IgD-negative memory B cell (primary cell): ENCODE measurements around the gene ZNF219. TPM values are rescaled to one million over a fixed set of nuclear protein-coding genes. Genes with fewer than 3 reads are reported as not detected.

Experiments
- H3K27ac Mint-ChIP-seq, 3 donors: one replicate each; pipeline ENCODE4 v1.8.0; 2020 to 2022; ENCODE audit warnings: mild to moderate bottlenecking in 3 of 3, mixed read lengths in 3 of 3, moderate library complexity in 1 of 3
- H3K27me3 Mint-ChIP-seq: one replicate; pipeline ENCODE4 v1.8.0; 2021; ENCODE audit warnings: mixed read lengths
- H3K36me3 Mint-ChIP-seq: one replicate; pipeline ENCODE4 v1.8.0; 2020; ENCODE audit warnings: mild to moderate bottlenecking, mixed read lengths
- H3K4me1 Mint-ChIP-seq, 3 donors: one replicate each; pipeline ENCODE4 v1.8.0; 2020 to 2022; ENCODE audit warnings: mixed read lengths in 3 of 3, mild to moderate bottlenecking in 1 of 3
- H3K4me3 Mint-ChIP-seq, 4 donors: one replicate each; pipeline ENCODE4 v1.8.0; 2020 to 2022; ENCODE audit warnings: mild to moderate bottlenecking in 4 of 4, mixed read lengths in 4 of 4, moderate library complexity in 3 of 4
- H3K9me3 Mint-ChIP-seq, 3 donors: one replicate each; pipeline ENCODE4 v1.8.0; 2020 to 2021; ENCODE audit warnings: mixed read lengths in 3 of 3, mild to moderate bottlenecking in 1 of 3
- polyA plus RNA-seq: library from polyadenylated mRNA; unstranded; fragments of 300-500 nt; fragmentation: Illumina TruSeq; gene quantifications from one replicate; pipeline ENCODE4 v1.2.3, GENCODE V29; 2021

Gene ZNF219
- polyA plus RNA-seq, 1 donor from 2014 or later, result 1.0 TPM

- no peak overlapping the region for H3K27ac Mint-ChIP-seq
- H3K27me3 Mint-ChIP-seq, result peaks cover 14% of the 10 kb centered on the region
- peaks cover 0 to 2% (median 0%) of the 10 kb centered on the region in 3 donors for H3K4me1 Mint-ChIP-seq
- peaks cover 3% of the 10 kb centered on the region for H3K36me3 Mint-ChIP-seq
- no peak overlapping the region for H3K4me3 Mint-ChIP-seq
- H3K9me3 Mint-ChIP-seq, result no peaks in the 10 kb centered on the region
Observed at GRCh38 chr14:21040370-21040925, 58.0 kb downstream of the ZNF219 start.

Other genes with a start within 250 kb of the ZNF219 start
- not detected for gene RNASE3, start 207.3 kb downstream of the ZNF219 start, polyA plus RNA-seq
- gene RNASE2, start 143.2 kb downstream of the ZNF219 start, polyA plus RNA-seq, result 0.45 TPM
- gene METTL17, start 108.7 kb downstream of the ZNF219 start, polyA plus RNA-seq, result 40.6 TPM
- gene SLC39A2, start 99.4 kb downstream of the ZNF219 start, polyA plus RNA-seq, result not detected
- 4.9 TPM for gene NDRG2, start 73.6 kb downstream of the ZNF219 start, polyA plus RNA-seq
- gene TPPP2, start 68.4 kb downstream of the ZNF219 start, polyA plus RNA-seq, result not detected
- not detected for gene RNASE13, start 63.8 kb downstream of the ZNF219 start, polyA plus RNA-seq
- not detected for gene RNASE7, start 56.3 kb downstream of the ZNF219 start, polyA plus RNA-seq
- not detected for gene RNASE8, start 40.8 kb downstream of the ZNF219 start, polyA plus RNA-seq
- not detected for gene ARHGEF40, start 28.4 kb downstream of the ZNF219 start, polyA plus RNA-seq
- gene TMEM253, start 2.4 kb upstream of the ZNF219 start, polyA plus RNA-seq, result not detected
- gene OR5AU1, start 57.4 kb upstream of the ZNF219 start, polyA plus RNA-seq, result not detected
- 741 TPM for gene HNRNPC, start 170.8 kb upstream of the ZNF219 start, polyA plus RNA-seq
- 0.14 TPM for gene RPGRIP1, start 181.4 kb upstream of the ZNF219 start, polyA plus RNA-seq